Spleen (tissue), 7 donors: ENCODE measurements around the gene TAB3.

ENCODE experiments used
- CTCF ChIP-seq, 11 experiments: fragments of 200-600 bp in 7 of 11; fragments of 450-650 bp in 4 of 11; sonication (generic) in 4 of 11; IDR thresholded peaks in 8 of 11; conservative IDR thresholded peaks in 3 of 11; 1 replicate in 7 of 11; 2 replicates in 4 of 11; pipeline versions ENCODE4 v1.4.0 to v1.8.0; 2016 to 2021; ENCODE audit warnings: antibody characterized with exemption in 11 of 11, inconsistent platforms in 4 of 11, mild to moderate bottlenecking in 1 of 11
- POLR2A ChIP-seq, 3 donors: fragments of 450-650 bp; IDR thresholded peaks; one replicate each; pipeline ENCODE4 v1.5.1; 2017; ENCODE audit warnings: antibody characterized with exemption in 3 of 3, mild to moderate bottlenecking in 1 of 3
- donor health status: DM: no; HTN: no; CAD: no; lungs with moderate emphysema.
- donor health status: DM: no; HTN: no; CAD: no.
- donor health status: DM: no; HTN: no; CAD: no.

DNA sequence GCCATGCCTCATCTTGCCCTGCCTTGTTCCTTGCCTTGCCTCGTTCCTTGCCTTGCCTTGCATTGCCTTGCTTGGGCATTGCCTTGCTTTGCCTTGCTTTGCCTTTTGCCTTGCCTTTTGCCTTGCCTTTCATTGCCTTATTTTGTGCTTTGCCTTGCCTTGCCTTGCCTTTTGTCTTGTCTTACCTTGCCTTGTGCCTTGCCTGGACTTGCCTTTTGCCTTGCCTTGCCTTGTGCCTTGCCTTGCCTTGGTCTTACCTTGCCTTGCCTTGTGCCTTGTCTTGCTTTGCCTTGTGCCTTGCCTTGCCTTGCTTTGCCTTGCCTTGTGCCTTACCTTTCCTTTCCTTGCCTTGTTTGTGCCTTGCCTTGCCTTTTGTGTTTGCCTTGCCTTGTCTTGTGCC, 88.2 kb downstream of the TAB3 start:
- TF ChIP-seq CTCF (IDR thresholded peaks at IDR 0.05 in 8 of 11, conservative IDR thresholded peaks at IDR 0.05 in 3 of 11) (no peak), POLR2A (IDR thresholded peaks at IDR 0.05) (no peak)
